Endothelial cell of umbilical vein (primary cell): ENCODE results near the gene CSRP2. TPM values are rescaled to one million over a fixed set of nuclear protein-coding genes. Genes with fewer than 3 reads are reported as not detected.

Source experiments
- BruUV-seq: library from RNA; stranded (reverse); fragments of 400-500 nt; replicated peaks from 2 replicates; lab custom pipeline; 2021; lab: Mats Ljungman, UMichigan
- CTCF ChIA-PET: fragments of 300-600, 350-600 bp; sonication (Branson Sonifier 250); formaldehyde crosslinking; loops from one replicate; lab custom pipeline; 2021; ENCODE audit warnings: antibody characterized with exemption, inconsistent platforms; lab: Charles Lee
- POLR2A ChIA-PET: fragments of 300-600, 350-600 bp; sonication (Branson Sonifier 250); formaldehyde crosslinking; loops from one replicate; lab custom pipeline; 2021; ENCODE audit warnings: antibody characterized with exemption, inconsistent platforms; lab: Charles Lee
- DNase-seq: peaks from one replicate; pipeline ENCODE4 v3.0.0-alpha.2; 2011; ENCODE audit warnings: low read depth, low spot score
- FAIRE-seq: peaks from 2 replicates; lab custom pipeline; 2011; peaks lifted over from hg19 to GRCh38; lab: Jason Lieb, UNC
- H2AFZ ChIP-seq: 2 replicates; pipeline ENCODE4 v1.6.0; 2012; ENCODE audit warnings: low read depth, low read length, control low read depth, inconsistent platforms
- H3K27ac ChIP-seq: 2 replicates; pipeline ENCODE4 v1.5.1; 2011; ENCODE audit warnings: low read depth, mild to moderate bottlenecking, control low read depth, low read length, moderate library complexity; ENCODE audit not compliant: insufficient read depth
- H3K27me3 ChIP-seq, 2 experiments: 2 replicates each; pipeline versions ENCODE4 v1.6.0 to v1.6.1; 2011; ENCODE audit warnings: low read length in 2 of 2, mixed read lengths in 1 of 2; ENCODE audit not compliant: control insufficient read depth in 2 of 2, insufficient read depth in 2 of 2
- H3K36me3 ChIP-seq, 2 experiments: 2 replicates in 1 of 2; 3 replicates in 1 of 2; pipeline ENCODE4 v1.5.1; 2011; ENCODE audit warnings: low read length in 2 of 2, mild to moderate bottlenecking in 1 of 2, moderate library complexity in 1 of 2; ENCODE audit not compliant: control insufficient read depth in 2 of 2, insufficient read depth in 2 of 2; ENCODE audit errors: extremely low read depth in 1 of 2
- H3K4me1 ChIP-seq: 3 replicates; pipeline ENCODE4 v1.5.1; 2011; ENCODE audit warnings: mild to moderate bottlenecking, low read length; ENCODE audit not compliant: control insufficient read depth, insufficient read depth; ENCODE audit errors: extremely low read depth
- H3K4me2 ChIP-seq: 2 replicates; pipeline ENCODE4 v1.6.1; 2011; ENCODE audit warnings: low read length, control low read depth, mixed read lengths; ENCODE audit not compliant: insufficient read depth
- H3K4me3 ChIP-seq, 3 experiments: fragments of 200-600 bp in 1 of 3; sonication (generic), shearing (Covaris generic) in 1 of 3; replicated peaks in 1 of 3; 2 replicates each; pipeline ENCODE4 v1.5.1; 2011 to 2016; ENCODE audit warnings: control low read depth in 3 of 3, low read length in 3 of 3, mild to moderate bottlenecking in 2 of 3, inconsistent platforms in 1 of 3, low read depth in 1 of 3, moderate library complexity in 1 of 3; ENCODE audit not compliant: insufficient read depth in 1 of 3
- H3K79me2 ChIP-seq: 2 replicates; pipeline ENCODE4 v1.6.0; 2012; ENCODE audit warnings: low read length, inconsistent platforms; ENCODE audit not compliant: control insufficient read depth, insufficient read depth
- H3K9ac ChIP-seq: replicated peaks from 2 replicates; pipeline ENCODE3; 2011; ENCODE audit warnings: low read length, control low read depth; ENCODE audit not compliant: insufficient read depth; ENCODE audit errors: extremely low read depth
- H3K9me1 ChIP-seq: replicated peaks from 3 replicates; pipeline ENCODE4 v1.6.0; 2011; ENCODE audit warnings: mild to moderate bottlenecking, low read length; ENCODE audit not compliant: control insufficient read depth, insufficient read depth; ENCODE audit errors: extremely low read depth
- H3K9me3 ChIP-seq: replicated peaks from 2 replicates; pipeline ENCODE4 v1.5.1; 2012; ENCODE audit warnings: low read length, inconsistent platforms; ENCODE audit not compliant: control insufficient read depth, insufficient read depth
- H4K20me1 ChIP-seq: replicated peaks from 2 replicates; pipeline ENCODE3; 2011; ENCODE audit warnings: mild to moderate bottlenecking, low read length; ENCODE audit not compliant: control insufficient read depth, insufficient read depth; ENCODE audit errors: extremely low read depth
- CTCF ChIP-seq, 2 donors: IDR thresholded peaks; 1 replicate in 1 of 2; 2 replicates in 1 of 2; pipeline ENCODE4 v1.5.1; 2011; ENCODE audit warnings: low read length in 2 of 2, mild to moderate bottlenecking in 2 of 2, moderate library complexity in 2 of 2, control low read depth in 1 of 2, inconsistent platforms in 1 of 2, low read depth in 1 of 2; ENCODE audit not compliant: insufficient read depth in 1 of 2; ENCODE audit errors: extremely low read depth in 1 of 2
- EZH2 ChIP-seq: IDR thresholded peaks from 2 replicates; pipeline ENCODE4 v1.6.1; 2012; ENCODE audit warnings: borderline replicate concordance, low read depth, mild to moderate bottlenecking, moderate library complexity, low read length, inconsistent platforms; ENCODE audit not compliant: severe bottlenecking
- FOS ChIP-seq: IDR thresholded peaks from 2 replicates; pipeline ENCODE4 v1.6.1; 2011; ENCODE audit warnings: mild to moderate bottlenecking, low read length, moderate library complexity, borderline replicate concordance; ENCODE audit not compliant: insufficient read depth
- GATA2 ChIP-seq: IDR thresholded peaks from 2 replicates; pipeline ENCODE4 v1.7.0; 2011; ENCODE audit warnings: low read depth, mild to moderate bottlenecking, moderate library complexity, mixed read lengths, low read length; ENCODE audit not compliant: insufficient read length, insufficient read depth
- JUN ChIP-seq: IDR thresholded peaks from 2 replicates; pipeline ENCODE4 v1.6.1; 2011; ENCODE audit warnings: borderline replicate concordance, low read depth; ENCODE audit not compliant: insufficient read length, insufficient read depth
- MYC ChIP-seq: IDR thresholded peaks from one replicate; pipeline ENCODE4 v1.6.1; 2011; ENCODE audit warnings: mild to moderate bottlenecking, low read depth, low read length
- POLR2A ChIP-seq: IDR thresholded peaks from 2 replicates; pipeline ENCODE4 v1.6.1; 2012; ENCODE audit warnings: low read depth, mild to moderate bottlenecking, control low read depth, low read length
- POLR2AphosphoS5 ChIP-seq: IDR thresholded peaks from 2 replicates; pipeline ENCODE4 v1.6.1; 2012; ENCODE audit warnings: low read depth, mild to moderate bottlenecking, control low read depth, low read length, moderate library complexity; ENCODE audit not compliant: insufficient read depth
- dilution Hi-C: fragments of 300-500 bp; cut with MboI; formaldehyde crosslinking; loops from one replicate; pipeline ENCODE4 v1.15.0; 2019; ENCODE audit warnings: low sequenced_read_pairs; ENCODE audit not compliant: extremely low pct_ligation_motif_present
- intact Hi-C: fragments of 100-400 bp; cut with micrococcal nuclease; formaldehyde crosslinking; loops from one replicate; pipeline ENCODE4 v1.10.0; 2022
- polyA plus RNA-seq, 4 experiments: library from polyadenylated mRNA; depleted of rRNA in 3 of 4; stranded (reverse) in 3 of 4; unstranded in 1 of 4; fragments of >200 nt; gene quantifications; 2 replicates each; pipeline versions ENCODE4 v1.2.1 to v1.2.3, GENCODE V29; 2011 to 2012; ENCODE audit warnings: missing spikeins in 1 of 4
- total RNA-seq: library from RNA; stranded (reverse); gene quantifications from 2 replicates; pipeline ENCODE4 v1.2.3, GENCODE V29; 2021
- TF ChIP-seq, protein P1 (sequence below): IDR thresholded peaks from 2 replicates; pipeline ENCODE4 v1.6.1; 2011; ENCODE audit not compliant: insufficient read depth, insufficient read length

CSRP2 gene
- total and polyA plus RNA-seq, 2 donors (not counting 3 experiments of a cell fraction or from before 2014, with no cell fraction given), result 8.8 to 13.4 TPM

DNA sequence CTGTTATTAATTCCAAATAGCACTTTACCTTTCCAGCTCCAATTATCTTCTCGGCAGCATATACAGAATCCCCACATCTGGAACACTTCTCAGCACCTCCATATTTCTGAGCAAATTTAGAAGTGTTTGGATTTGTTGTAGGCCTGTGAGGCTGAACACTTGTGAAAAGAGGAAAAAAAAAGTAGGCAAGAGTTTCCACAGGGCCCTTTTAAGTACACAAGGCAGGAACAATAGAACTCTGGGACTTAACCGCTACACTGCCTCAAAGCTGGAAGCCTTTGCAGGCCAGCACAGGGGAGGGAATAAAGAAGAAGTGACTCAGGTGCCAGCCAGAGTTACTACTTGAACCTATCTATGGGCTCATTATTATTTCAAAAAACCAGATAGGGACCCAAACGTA is 18.6 kb downstream of the CSRP2 start:
- Histone ChIP-seq H3K9me3 (peaks cover 2% of the 10 kb centered on the region), H3K79me2 (no peaks in the 10 kb centered on the region), H3K36me3 (no peaks in the 10 kb centered on the region), H3K4me2 (no peak overlapping the region), H3K27ac (no peak overlapping the region), H4K20me1 (no peaks in the 10 kb centered on the region), H3K4me3 (no peak overlapping the region), H3K27me3 (no peaks in the 10 kb centered on the region), H3K9ac (no peak overlapping the region), H2AFZ (no peak overlapping the region), H3K9me1 (no peaks in the 10 kb centered on the region), H3K4me1 (no peaks in the 10 kb centered on the region)
- no TSS peak for BruUV-seq
- TF ChIP-seq MYC (no peak), FOS (no peak), CTCF (IDR thresholded peaks at IDR 0.05; ENCODE audit: extremely low read depth in 1 of 2, insufficient read depth in 1 of 2, low read depth in 1 of 2, low read length in 2 of 2) (no peak), POLR2AphosphoS5 (no peak), GATA2 (no peak), JUN (no peak), EZH2 (no peak), POLR2A (no peak)
- TF ChIP-seq, protein P1, sequence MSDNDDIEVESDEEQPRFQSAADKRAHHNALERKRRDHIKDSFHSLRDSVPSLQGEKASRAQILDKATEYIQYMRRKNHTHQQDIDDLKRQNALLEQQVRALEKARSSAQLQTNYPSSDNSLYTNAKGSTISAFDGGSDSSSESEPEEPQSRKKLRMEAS, result no peak
- FAIRE-seq (no peak), DNase-seq (no peak)
- POLR2A ChIA-PET, result interaction anchor here (0.6 kb wide), 1 partner anchor 38 kb away, joined by 7 read pairs; no protein-coding TSS in a partner anchor
- CTCF ChIA-PET, result no interaction called here
- intact Hi-C loops (no loop called here), dilution Hi-C loops (no loop called here)
